Calu3 (cell line): Measurements from ENCODE around the gene CD276. TPM values are rescaled to one million over a fixed set of nuclear protein-coding genes. Genes with fewer than 3 reads are reported as not detected.

Experiments
- BruUV-seq: library from RNA; stranded (reverse); fragments of 400-500 nt; replicated peaks from 2 replicates; lab custom pipeline; 2021; lab: Mats Ljungman, UMichigan
- CTCF ChIA-PET: fragments of 300-600 bp; sonication (Branson Sonifier 250); formaldehyde crosslinking; loops from one replicate; lab custom pipeline; 2022; ENCODE audit warnings: antibody characterized with exemption; lab: Charles Lee
- DNase-seq: peaks from one replicate; pipeline ENCODE4 v3.0.0; 2022
- H3K27ac Mint-ChIP-seq: one replicate; pipeline ENCODE4 v1.8.0; 2022; ENCODE audit warnings: mixed read lengths; ENCODE audit not compliant: unreplicated experiment
- H3K27me3 Mint-ChIP-seq: one replicate; pipeline ENCODE4 v1.8.0; 2022; ENCODE audit warnings: mixed read lengths; ENCODE audit not compliant: unreplicated experiment
- H3K36me3 Mint-ChIP-seq: one replicate; pipeline ENCODE4 v1.8.0; 2022; ENCODE audit warnings: mild to moderate bottlenecking, moderate library complexity, mixed read lengths; ENCODE audit not compliant: insufficient read depth, unreplicated experiment
- H3K4me1 Mint-ChIP-seq: one replicate; pipeline ENCODE4 v1.8.0; 2022; ENCODE audit warnings: mild to moderate bottlenecking, low read depth, mixed read lengths; ENCODE audit not compliant: unreplicated experiment
- H3K4me3 Mint-ChIP-seq: one replicate; pipeline ENCODE4 v1.8.0; 2022; ENCODE audit warnings: mild to moderate bottlenecking, low read depth, moderate library complexity, mixed read lengths; ENCODE audit not compliant: unreplicated experiment
- H3K9me3 Mint-ChIP-seq: one replicate; pipeline ENCODE4 v1.8.0; 2022; ENCODE audit warnings: low read depth, mixed read lengths; ENCODE audit not compliant: unreplicated experiment
- intact Hi-C: fragments of 100-400 bp; cut with micrococcal nuclease; formaldehyde crosslinking; loops from one replicate; pipeline ENCODE4 v1.10.0; 2022; ENCODE audit not compliant: unreplicated experiment
- total RNA-seq: library from RNA; stranded (reverse); gene quantifications from 2 replicates; pipeline ENCODE4 v1.2.3, GENCODE V29; 2022
- TF ChIP-seq, protein P1 (sequence below): fragments of 200-600 bp; IDR thresholded peaks from one replicate; pipeline ENCODE4 v1.8.0; 2022; ENCODE audit warnings: antibody characterized with exemption; ENCODE audit not compliant: unreplicated experiment

The CD276 gene
- total RNA-seq, 1 experiment from 2014 or later = 84.6 TPM

- DNase-seq = no peak
- Mint-ChIP-seq H3K4me3 (no peak overlapping the region), H3K9me3 (no peaks in the 10 kb centered on the region), H3K36me3 (no peaks in the 10 kb centered on the region), H3K27ac (no peak overlapping the region), H3K27me3 (peaks cover 74% of the 10 kb centered on the region), H3K4me1 (peaks cover 7% of the 10 kb centered on the region)
- CTCF ChIA-PET = no interaction called here
- no TSS peak for BruUV-seq
- intact Hi-C loops = no loop called here
- TF ChIP-seq, protein P1, sequence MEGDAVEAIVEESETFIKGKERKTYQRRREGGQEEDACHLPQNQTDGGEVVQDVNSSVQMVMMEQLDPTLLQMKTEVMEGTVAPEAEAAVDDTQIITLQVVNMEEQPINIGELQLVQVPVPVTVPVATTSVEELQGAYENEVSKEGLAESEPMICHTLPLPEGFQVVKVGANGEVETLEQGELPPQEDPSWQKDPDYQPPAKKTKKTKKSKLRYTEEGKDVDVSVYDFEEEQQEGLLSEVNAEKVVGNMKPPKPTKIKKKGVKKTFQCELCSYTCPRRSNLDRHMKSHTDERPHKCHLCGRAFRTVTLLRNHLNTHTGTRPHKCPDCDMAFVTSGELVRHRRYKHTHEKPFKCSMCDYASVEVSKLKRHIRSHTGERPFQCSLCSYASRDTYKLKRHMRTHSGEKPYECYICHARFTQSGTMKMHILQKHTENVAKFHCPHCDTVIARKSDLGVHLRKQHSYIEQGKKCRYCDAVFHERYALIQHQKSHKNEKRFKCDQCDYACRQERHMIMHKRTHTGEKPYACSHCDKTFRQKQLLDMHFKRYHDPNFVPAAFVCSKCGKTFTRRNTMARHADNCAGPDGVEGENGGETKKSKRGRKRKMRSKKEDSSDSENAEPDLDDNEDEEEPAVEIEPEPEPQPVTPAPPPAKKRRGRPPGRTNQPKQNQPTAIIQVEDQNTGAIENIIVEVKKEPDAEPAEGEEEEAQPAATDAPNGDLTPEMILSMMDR = no peak
These were observed 56.2 kb downstream of the CD276 start for GRCh38 chr15:73740152-73741048.

DNA sequence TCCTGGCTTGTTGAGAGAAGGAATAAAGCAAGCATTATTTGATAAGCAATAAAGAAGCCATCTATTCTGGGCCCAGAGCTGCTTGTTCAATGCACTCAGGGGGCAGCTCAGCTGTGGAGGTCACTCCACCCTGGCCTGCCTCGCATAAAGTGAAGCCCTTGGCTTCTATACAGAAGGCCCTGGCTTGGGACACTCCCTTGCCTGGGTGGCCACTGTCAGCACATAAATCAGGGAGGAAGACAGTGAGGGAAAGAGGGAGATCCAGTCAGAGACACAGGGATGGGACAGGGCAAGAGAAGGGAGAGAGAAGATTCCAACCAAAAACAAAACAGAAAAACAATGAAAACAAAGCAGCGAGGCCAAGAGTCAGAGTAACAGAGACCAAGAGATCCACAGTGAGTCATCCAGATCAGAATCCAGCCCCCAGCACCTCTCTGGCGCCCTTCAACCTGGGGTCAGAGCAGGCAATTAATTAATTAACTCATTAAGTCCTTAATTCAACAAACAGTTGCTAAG lies 57.2 kb downstream of the CD276 start:
- Mint-ChIP-seq H3K9me3 (no peaks in the 10 kb centered on the region), H3K27ac (no peak overlapping the region), H3K36me3 (no peaks in the 10 kb centered on the region), H3K4me1 (peaks cover 7% of the 10 kb centered on the region), H3K4me3 (no peak overlapping the region), H3K27me3 (peaks cover 74% of the 10 kb centered on the region)
- TF ChIP-seq, protein P1 = no peak
- no TSS peak for BruUV-seq
- intact Hi-C loops = no loop called here
- CTCF ChIA-PET = no interaction called here
- no peak for DNase-seq

- TF ChIP-seq, protein P1 = no peak
- peaks cover 7% of the 10 kb centered on the region for H3K4me1 Mint-ChIP-seq
- H3K9me3 Mint-ChIP-seq = no peaks in the 10 kb centered on the region
- peaks cover 83% of the 10 kb centered on the region for H3K27me3 Mint-ChIP-seq
- no peaks in the 10 kb centered on the region for H3K36me3 Mint-ChIP-seq
- no peak overlapping the region for H3K27ac Mint-ChIP-seq
- H3K4me3 Mint-ChIP-seq = no peak overlapping the region
- DNase-seq = no peak
- intact Hi-C loops = no loop called here
- BruUV-seq = no TSS peak
- CTCF ChIA-PET = no interaction called here
These were observed 60.1 kb downstream of the CD276 start for GRCh38 chr15:73744293-73744692.

GRCh38 chr15:73745073-73745472 lies 60.9 kb downstream of the CD276 start:
- Mint-ChIP-seq H3K27ac (no peak overlapping the region), H3K36me3 (no peaks in the 10 kb centered on the region), H3K27me3 (peaks cover 84% of the 10 kb centered on the region), H3K4me1 (peaks cover 7% of the 10 kb centered on the region), H3K9me3 (no peaks in the 10 kb centered on the region), H3K4me3 (no peak overlapping the region)
- BruUV-seq = no TSS peak
- TF ChIP-seq, protein P1 = no peak
- CTCF ChIA-PET = no interaction called here
- intact Hi-C loops = no loop called here
- DNase-seq = no peak
